DMS53 (cell line): ENCODE results near the gene MAP3K15.

Source experiments
- DNase-seq: peaks from one replicate; lab custom pipeline; 2025; lab: John Stamatoyannopoulos, UW

MAP3K15 gene, protein sequence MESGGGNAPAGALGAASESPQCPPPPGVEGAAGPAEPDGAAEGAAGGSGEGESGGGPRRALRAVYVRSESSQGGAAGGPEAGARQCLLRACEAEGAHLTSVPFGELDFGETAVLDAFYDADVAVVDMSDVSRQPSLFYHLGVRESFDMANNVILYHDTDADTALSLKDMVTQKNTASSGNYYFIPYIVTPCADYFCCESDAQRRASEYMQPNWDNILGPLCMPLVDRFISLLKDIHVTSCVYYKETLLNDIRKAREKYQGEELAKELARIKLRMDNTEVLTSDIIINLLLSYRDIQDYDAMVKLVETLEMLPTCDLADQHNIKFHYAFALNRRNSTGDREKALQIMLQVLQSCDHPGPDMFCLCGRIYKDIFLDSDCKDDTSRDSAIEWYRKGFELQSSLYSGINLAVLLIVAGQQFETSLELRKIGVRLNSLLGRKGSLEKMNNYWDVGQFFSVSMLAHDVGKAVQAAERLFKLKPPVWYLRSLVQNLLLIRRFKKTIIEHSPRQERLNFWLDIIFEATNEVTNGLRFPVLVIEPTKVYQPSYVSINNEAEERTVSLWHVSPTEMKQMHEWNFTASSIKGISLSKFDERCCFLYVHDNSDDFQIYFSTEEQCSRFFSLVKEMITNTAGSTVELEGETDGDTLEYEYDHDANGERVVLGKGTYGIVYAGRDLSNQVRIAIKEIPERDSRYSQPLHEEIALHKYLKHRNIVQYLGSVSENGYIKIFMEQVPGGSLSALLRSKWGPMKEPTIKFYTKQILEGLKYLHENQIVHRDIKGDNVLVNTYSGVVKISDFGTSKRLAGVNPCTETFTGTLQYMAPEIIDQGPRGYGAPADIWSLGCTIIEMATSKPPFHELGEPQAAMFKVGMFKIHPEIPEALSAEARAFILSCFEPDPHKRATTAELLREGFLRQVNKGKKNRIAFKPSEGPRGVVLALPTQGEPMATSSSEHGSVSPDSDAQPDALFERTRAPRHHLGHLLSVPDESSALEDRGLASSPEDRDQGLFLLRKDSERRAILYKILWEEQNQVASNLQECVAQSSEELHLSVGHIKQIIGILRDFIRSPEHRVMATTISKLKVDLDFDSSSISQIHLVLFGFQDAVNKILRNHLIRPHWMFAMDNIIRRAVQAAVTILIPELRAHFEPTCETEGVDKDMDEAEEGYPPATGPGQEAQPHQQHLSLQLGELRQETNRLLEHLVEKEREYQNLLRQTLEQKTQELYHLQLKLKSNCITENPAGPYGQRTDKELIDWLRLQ (N-terminal part only)

DNA sequence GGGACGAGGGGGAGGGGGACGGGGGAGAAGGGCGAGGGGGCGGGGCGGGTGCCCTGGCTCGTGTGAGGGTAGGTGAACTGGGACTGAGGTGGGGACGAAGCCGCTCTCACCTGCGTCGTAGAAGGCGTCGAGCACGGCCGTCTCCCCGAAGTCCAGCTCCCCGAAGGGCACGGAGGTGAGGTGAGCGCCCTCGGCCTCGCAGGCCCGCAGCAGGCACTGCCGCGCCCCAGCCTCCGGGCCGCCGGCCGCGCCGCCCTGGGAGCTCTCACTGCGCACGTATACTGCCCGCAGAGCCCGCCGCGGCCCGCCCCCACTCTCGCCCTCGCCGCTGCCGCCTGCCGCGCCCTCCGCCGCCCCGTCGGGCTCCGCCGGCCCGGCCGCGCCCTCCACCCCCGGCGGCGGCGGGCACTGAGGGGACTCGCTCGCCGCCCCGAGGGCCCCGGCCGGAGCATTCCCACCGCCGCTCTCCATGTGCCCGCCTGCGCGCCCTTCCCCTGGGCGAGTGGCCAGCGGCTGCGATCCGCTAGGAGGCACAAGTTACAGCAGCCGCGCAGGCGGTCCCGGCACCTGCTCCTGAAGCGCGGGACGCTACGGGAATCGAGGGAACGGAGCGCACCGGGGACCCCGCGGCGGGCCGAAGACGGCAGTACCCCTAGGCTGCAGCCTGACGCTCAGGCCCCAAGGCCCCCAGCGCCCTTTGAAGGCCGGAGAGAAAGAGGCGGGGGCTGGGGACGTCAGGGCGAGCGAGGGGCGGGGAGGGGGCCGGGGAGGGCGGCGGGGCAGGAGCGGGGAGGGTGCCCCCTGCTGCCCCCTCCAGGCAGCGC, at the start of gene MAP3K15:
TSS of gene MAP3K15 (minus strand) at position 718 of the 824 bp plus-strand sequence. CDS start at position 471, 247 bp downstream.
- DNase-seq = peak; percentile 77

DNA sequence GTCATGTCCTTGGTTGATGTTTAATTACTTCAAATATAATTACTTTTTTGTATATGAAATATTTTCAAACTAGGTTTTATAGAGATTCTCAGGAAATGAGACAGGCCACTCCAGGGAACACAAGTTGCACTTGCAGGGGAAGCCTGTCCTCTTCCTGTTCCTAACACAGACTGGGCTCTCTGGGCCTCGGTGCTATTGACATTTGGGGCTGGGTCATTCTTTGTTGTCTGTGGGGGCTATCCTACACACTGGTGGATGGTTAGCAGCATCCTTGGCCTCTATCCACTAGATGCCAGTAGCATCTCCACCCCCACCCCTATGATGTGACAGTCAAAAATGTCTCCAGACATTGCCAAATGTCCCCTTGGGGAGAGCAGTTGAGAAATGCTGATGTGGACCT, 49.3 kb upstream of the MAP3K15 start:
- no peak for DNase-seq

DNA sequence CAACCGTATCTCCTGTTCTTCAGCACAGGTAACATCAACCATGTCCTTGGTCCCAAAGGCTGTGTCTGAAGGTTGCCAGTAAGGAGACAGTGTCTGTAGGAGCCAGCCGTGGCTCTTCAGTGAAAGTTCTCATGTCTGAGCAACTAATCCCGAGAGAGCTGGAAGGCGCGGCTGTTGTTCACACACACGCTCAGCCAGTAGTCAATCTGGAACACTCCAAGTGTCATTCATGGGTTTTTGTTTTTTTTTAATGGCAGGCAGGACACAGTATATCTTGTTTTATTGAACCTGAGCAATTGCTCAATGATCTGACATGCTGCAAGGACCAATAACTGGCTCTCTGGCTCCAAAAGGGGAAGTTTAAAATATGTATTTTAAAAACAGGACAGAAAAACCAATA, 48.4 kb upstream of the MAP3K15 start:
- no peak for DNase-seq

DNA sequence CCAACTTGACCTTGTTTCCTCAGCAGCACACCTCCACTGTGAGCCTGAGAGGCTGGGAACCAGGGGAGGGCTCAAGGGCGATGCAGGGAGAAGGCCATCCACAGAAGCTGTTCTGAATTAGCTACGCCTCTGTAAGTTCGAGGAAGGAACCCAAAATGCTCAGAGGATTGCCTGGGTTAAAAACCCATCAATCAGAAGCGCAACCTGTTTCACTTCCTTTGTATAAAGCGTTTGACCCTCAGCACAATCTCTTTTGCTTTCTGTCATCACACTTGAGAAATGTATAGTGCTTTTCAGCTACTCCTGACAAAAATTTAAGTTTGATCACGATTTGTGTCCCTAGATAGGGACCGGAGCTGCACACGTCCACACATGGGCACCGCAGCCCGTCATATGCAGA, 48.0 kb upstream of the MAP3K15 start:
- no peak for DNase-seq

DNA sequence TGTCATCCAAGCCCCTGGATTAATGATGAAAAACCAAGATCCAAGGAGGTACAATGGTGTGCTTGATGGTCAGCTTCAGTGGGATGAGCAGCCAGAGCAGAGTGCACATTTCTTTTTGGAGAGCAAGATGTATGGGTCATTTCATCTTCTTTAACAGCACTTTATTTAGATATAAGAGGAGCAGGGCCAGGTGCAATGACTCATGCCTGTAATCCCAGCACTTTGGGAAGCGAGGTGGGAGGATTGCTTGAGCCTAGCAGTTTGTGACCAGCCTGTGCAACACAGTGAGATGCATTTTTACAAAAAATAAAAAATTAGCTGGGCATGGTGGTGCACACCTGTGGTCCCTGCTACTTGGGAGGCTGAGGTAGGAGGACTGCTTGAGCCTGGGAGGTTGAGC, 45.3 kb upstream of the MAP3K15 start:
- peak; percentile 19 for DNase-seq

DNA sequence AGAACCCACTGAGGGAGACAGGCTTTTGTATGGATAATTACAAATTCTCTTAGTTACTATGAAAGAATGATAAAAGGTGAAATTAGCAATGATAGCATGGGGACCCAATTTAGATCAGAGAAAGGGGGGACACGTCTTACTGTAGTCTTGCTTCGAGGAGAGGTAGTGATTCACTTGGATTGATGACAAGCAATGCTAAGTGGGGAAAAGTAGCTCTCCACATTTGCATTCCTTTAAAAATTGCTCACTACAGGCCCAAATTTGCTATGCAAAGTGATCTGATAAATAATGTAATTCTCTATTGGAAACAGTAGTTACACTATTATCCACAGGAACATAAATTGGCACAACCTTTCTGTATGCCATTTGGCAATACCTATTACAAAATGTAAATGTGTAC, 42.5 kb upstream of the MAP3K15 start:
- no peak for DNase-seq

DNA sequence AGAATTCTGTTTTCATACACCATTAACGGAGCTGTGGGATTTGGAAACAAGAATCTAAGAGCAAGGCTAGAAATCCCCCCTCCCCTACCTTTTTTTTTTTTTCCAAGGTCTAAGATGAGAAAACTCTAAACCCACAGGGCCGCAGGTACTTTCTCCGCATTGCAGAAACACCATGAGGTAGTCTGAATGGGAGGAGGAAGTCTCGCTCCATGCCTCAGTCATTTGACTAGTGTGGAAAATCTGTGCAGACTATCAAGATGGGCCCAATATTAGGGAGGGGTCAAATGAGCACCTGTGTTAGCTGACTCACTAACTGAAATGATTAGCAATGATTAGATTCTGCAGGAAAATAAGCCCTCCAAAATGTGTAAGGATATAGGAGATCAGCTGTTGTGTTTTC, 40.9 kb upstream of the MAP3K15 start:
- DNase-seq = no peak

DNA sequence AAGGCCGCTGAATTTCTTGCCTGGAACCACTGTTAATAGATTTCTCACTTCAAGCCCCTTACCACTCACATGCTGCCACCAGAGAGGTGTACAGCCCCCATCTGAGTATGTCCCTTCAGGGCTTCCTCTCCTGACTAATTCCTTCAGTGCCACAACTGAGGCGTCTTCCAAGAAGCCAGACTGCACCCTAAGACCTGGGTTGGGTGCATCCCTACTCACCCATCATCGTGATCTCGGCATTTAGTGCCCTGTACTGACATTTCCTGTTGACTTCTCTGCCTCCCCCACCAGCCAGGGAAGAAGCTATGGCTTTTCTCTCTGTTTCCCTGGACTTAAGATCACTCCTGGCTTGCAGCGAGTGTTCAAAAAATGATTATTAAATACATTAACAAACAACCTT, 40.4 kb upstream of the MAP3K15 start:
- no peak for DNase-seq

DNA sequence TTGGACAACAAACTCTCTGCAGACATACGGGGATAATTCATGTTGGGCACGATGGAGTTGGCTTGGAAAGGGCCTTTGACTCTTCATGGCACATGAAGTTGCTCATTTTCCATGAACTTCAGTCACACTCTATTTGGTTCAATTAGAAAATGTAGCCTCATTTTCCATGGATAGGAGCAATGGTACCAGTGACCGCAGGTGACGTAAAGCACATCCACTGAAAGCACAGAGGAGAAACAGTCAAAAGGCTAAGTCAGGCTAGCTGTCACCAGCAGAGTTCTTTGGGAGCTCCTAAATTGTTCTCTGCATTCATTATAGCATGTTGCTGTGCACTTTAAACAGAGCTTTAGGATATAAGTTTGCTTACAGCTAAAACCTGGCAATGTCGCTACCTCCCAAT, 39.9 kb upstream of the MAP3K15 start:
- no peak for DNase-seq

DNA sequence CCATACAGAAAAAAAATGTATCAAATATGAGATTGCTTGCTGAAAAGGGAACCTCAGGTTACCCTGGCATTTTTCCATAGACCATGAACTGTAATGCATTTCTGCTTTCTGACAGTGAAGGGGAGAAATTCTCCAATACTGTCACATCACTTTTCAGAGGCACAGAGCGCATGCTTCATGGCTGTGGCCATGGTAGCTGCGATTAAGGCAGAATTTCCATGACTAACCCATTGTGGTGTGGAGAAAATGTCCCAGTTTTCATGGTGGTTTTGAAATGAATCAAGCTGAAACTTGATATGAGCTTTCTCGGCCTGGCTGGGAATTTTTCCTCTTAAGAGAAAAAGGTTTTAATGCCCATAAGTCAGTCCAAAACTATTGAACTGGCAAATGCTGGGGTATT, 39.5 kb upstream of the MAP3K15 start:
- no peak for DNase-seq

DNA sequence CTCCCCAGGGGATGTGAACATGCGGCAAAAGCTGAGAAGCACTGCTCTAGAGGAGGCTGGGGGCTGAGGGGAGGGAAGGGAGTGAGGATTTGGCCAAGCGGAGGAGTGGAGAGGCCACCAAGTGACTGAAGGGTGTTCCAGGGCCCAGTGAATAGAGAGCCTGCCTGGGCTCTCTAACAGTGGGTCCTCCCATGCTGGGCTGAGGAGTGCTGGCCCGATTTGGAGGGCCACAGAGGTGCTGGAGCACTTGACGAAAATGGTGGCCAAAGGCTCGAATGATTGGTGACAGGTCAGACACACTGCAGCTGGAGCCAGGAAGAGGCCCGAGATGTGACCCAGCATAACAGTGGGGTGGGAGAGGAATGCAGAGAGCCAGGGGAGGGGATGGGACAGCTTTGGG, 37.5 kb upstream of the MAP3K15 start:
- DNase-seq = no peak

DNA sequence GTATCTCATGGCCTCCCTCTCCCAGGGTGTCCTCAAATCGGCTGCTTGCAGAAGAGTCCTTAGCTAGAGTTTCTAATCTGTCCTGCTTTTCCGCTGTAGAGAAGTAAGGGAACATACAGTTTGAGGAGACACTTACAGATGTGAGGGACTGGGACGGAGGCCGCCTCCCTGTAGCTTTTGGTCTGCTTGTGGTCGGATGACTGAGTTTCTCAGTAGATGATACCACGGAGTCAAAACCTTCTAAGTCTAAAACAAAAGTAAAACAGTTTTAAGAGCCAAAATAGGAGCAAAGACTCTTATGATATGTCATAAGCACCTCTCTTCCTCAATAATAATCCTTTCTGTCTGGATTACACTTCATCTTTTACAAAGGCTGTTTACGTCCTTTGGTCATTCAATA, 34.5 kb upstream of the MAP3K15 start:
- DNase-seq = no peak

DNA sequence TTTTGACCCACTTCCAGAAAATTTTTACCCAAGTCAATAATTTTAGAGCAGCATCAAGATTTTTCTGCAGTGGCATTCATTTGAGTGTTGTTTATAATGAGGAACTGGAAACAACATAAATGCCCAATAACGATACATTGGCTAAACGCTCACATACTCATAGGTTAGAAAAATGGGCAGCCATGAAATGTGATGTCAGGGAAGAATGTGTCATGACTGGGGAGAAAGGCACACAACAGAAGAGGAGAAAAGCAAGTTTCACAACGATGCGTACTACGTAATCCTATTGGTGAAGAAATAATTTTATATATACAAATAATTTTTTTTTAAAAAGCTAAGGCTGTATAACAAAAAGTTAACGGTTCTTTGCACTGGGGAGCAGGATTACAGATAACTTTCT, 33.6 kb upstream of the MAP3K15 start:
- no peak for DNase-seq

DNA sequence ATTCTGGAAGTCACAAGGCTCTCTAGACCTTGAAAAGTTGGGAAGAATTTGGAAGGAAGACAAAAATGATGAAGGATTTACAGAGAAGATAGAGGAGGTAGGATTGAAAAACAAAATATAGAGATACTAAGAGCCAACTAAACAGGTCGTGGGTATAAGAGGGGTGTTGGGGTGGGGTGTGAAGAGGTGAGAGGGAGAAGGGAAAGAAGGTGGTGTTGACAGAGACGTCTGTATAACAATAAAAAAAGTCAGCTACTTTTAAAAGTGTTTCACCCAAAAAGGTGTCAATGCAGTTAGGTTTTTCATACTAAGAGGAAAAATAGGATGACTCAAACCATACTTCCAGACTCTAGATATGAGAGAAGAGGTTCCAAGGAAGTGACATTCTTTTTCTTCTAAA, 33.0 kb upstream of the MAP3K15 start:
- DNase-seq = no peak

DNA sequence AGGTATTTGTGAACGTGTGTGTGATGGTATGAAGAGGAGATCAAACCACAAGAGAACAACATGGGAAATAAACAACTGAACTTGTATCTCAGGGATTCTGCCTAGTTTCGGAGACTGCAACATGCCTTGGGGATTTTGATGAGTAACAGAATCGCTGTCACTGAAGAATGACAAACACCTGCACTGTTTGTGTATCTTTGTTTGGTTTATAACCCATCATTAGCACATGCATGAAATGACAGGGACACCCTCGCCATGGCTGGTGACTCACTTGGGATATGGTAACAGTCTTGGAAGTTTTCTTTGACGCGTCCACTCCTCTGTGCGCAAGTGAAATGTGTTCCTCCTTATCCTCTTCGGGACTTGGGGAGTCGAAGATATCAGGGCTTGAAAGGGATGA, 30.3 kb upstream of the MAP3K15 start:
- peak; percentile 26 for DNase-seq

DNA sequence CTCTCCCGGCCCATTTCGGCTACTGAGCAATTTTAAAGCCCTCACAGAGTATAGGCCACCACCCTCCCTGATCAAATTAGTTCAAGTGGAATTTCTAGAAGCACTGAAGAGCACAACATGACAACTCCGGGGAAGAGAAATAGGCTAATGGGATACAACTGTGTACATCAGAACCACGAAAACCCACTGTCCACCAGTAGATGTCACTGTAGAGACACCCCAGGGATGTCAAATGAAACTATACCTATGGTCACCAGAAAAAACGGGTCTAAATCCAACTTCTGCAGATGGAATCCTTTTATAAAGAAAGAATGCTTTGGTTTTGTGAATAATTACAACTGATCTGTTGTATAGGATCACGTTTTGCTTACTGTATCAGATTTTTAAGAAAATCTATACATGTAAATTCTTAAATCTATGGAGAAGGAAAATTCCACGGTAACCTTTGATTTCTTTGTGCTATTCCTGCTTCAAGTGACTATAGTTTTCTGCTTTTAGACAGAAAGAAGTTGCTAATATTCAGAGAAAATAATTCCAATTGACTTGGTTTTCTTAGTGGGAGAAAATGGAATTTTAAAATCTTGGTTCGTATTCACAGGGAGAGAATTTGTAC, 29.5 kb upstream of the MAP3K15 start:
- DNase-seq = peak; percentile 68

DNA sequence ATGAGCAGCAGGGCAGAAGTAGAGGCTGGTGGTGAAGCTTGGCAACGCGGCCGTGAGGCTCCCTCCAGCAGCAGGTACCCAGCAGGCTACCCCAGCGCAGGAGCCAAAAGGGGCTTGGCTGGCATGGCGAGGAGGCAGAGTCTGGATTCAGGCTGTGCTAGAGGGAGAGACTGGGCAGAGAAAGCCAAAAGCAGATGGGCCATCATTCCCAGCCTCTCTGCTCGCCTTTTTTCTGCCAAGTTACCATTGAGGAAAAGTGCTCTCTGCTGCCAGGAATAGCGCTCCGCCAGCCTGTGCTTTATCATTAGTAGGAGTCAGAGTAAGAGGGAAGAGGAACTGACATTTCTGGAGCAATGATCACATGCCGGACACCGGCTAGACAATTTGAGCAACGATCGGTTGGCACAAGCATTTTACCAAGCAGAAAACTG, 28.7 kb upstream of the MAP3K15 start:
- DNase-seq = no peak

DNA sequence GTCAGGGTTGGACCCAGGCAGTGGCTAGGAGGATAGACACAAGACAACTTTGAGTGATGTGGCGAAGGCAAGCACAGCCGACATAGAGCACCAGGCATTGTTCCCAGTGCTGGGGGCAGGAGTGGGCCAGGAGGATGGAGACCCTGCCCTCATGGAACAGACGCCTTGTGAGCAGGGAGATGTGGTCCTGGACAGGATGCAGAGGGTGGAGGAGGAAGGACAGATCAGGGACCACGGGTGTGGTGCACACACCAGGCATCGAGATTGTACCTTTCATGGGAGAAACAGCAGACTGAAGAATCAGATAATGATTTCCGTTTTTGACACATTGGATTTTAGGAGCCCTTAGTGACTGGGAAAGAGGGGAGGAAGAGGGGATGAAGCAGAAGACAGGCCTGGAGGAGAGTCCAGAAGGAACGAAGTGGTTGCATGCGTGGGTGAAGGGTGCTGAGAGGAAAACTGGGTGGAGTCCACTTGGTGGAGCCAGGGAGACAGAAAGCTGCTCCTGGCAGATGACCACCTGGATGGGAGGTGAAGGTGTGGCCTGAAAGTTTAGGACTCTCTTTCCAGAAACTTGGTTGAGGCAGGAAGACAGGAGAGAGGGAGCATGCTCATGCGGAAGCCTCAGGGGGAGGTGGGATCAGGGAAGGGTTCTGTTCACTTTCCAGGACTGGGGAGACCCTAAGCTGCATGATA, 27.9 kb upstream of the MAP3K15 start:
- DNase-seq = no peak

DNA sequence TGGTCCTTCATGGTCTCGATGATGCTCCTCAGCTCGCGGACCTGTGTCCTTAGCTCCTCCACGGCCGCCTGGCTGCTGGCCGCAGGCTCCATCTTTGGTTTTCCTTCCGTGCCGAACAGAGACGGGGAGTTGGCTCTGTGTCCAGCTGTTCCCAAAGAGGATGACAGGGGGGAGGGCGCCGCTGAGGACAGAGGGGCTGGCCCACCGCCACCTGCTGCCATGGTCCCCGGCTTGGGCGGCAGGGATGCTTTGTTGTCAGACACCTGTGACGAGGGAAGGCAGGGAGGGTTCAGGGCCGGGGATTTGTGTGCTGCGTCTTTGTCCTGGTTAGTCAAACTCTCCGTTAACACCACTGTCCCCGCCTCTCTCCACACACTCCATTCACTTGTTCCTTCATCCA, 26.6 kb upstream of the MAP3K15 start:
- no peak for DNase-seq

DNA sequence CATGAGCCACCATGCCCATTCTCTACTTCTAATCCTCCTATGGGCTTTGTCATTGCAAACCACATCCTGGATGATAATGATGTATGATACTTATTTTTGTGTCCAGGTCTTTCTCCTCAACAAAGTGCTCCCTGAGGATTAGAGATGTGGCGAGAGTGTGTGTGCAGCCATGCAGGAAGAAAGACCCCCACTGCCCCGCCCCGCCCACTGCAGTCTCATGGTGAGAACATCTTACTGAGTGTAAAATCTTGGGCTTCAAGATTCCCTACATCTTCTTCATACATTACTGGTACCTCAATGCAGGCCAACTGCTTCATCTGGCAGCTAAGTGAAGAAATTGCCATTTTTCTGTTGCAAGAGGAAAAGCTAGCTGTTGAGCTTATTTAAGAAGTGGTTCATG, 25.9 kb upstream of the MAP3K15 start:
- no peak for DNase-seq
